ENCODE results near the gene UNC93B1. TPM values are rescaled to one million over a fixed set of nuclear protein-coding genes. Genes with fewer than 3 reads are reported as not detected.
A peak's percentile ranks its signal among the peaks of the same experiment; 100 is the strongest.

Gene UNC93B1
- total RNA-seq, 1 experiment from 2014 or later: 26.5 TPM

DNA sequence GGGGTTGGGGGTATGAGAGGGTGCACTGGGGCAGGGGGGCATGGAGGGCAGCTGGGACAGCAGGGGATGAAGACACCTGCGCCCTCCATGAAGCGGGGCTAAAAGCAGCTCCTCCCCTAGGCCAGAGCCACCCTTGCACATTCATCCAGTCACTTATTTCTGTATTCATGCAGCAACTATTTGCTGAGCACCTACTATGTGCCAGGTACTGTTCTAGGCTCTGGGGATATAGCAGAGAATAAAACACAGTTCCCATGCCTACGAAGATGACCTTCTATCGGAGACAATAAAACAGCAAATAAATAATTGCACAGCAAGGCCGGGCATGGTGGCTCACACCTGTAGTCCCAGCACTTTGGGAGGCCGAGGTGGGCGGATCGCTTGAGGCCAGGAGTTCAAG lies 11.6 kb upstream of the UNC93B1 start:
- intact Hi-C loops (cut with micrococcal nuclease; ENCODE audit: unreplicated experiment): no loop called here
- DNase-seq: no peak
- no peak overlapping the region for H3K4me3 ChIP-seq (ENCODE audit: low read depth, low read length)
- Mint-ChIP-seq H3K27ac (ENCODE audit: unreplicated experiment) (no peak overlapping the region), H3K36me3 (ENCODE audit: insufficient read depth, unreplicated experiment) (no peaks in the 10 kb centered on the region), H3K27me3 (ENCODE audit: insufficient read depth, unreplicated experiment) (no peaks in the 10 kb centered on the region), H3K4me1 (ENCODE audit: low read depth, unreplicated experiment) (peaks cover 19% of the 10 kb centered on the region), H3K4me3 (ENCODE audit: unreplicated experiment) (no peak overlapping the region), H3K9me3 (ENCODE audit: unreplicated experiment) (no peaks in the 10 kb centered on the region)
- BruUV-seq (replicated peaks): no TSS peak
- ChIA-PET POLR2A (no interaction called here), CTCF (no interaction called here)
- H3K27me3 ChIP-seq (replicated peaks; ENCODE audit: control insufficient read depth, insufficient read depth, low read length): no peaks in the 10 kb centered on the region
- H3K36me3 ChIP-seq (ENCODE audit: control insufficient read depth, insufficient read depth, low read length): no peaks in the 10 kb centered on the region
- H3K4me1 ChIP-seq: peaks cover 47% of the 10 kb centered on the region
- no peaks in the 10 kb centered on the region for H3K9me3 ChIP-seq
- TF ChIP-seq, protein P1, sequence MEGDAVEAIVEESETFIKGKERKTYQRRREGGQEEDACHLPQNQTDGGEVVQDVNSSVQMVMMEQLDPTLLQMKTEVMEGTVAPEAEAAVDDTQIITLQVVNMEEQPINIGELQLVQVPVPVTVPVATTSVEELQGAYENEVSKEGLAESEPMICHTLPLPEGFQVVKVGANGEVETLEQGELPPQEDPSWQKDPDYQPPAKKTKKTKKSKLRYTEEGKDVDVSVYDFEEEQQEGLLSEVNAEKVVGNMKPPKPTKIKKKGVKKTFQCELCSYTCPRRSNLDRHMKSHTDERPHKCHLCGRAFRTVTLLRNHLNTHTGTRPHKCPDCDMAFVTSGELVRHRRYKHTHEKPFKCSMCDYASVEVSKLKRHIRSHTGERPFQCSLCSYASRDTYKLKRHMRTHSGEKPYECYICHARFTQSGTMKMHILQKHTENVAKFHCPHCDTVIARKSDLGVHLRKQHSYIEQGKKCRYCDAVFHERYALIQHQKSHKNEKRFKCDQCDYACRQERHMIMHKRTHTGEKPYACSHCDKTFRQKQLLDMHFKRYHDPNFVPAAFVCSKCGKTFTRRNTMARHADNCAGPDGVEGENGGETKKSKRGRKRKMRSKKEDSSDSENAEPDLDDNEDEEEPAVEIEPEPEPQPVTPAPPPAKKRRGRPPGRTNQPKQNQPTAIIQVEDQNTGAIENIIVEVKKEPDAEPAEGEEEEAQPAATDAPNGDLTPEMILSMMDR (IDR thresholded peaks at IDR 0.05; ENCODE audit: insufficient read depth in 1 of 2, low read depth in 1 of 2, low read length in 1 of 2, severe bottlenecking in 1 of 2, unreplicated experiment in 1 of 2): no peak

- no TSS peak for BruUV-seq (replicated peaks)
- no peaks in the 10 kb centered on the region for H3K9me3 ChIP-seq
- H3K36me3 ChIP-seq (ENCODE audit: control insufficient read depth, insufficient read depth, low read length): no peaks in the 10 kb centered on the region
- H3K4me3 Mint-ChIP-seq (ENCODE audit: unreplicated experiment): no peak overlapping the region
- H3K4me1 ChIP-seq: peaks cover 52% of the 10 kb centered on the region
- CTCF ChIA-PET: no interaction called here
- DNase-seq: no peak
- TF ChIP-seq, protein P1 (IDR thresholded peaks at IDR 0.05; ENCODE audit: insufficient read depth in 1 of 2, low read depth in 1 of 2, low read length in 1 of 2, severe bottlenecking in 1 of 2, unreplicated experiment in 1 of 2): no peak
- no peaks in the 10 kb centered on the region for H3K9me3 Mint-ChIP-seq (ENCODE audit: unreplicated experiment)
- H3K4me3 ChIP-seq (ENCODE audit: low read depth, low read length): no peak overlapping the region
- H3K27me3 Mint-ChIP-seq (ENCODE audit: insufficient read depth, unreplicated experiment): no peaks in the 10 kb centered on the region
- peaks cover 3% of the 10 kb centered on the region for H3K36me3 Mint-ChIP-seq (ENCODE audit: insufficient read depth, unreplicated experiment)
- H3K27ac Mint-ChIP-seq (ENCODE audit: unreplicated experiment): no peak overlapping the region
- peaks cover 23% of the 10 kb centered on the region for H3K4me1 Mint-ChIP-seq (ENCODE audit: low read depth, unreplicated experiment)
- intact Hi-C loops (cut with micrococcal nuclease; ENCODE audit: unreplicated experiment): no loop called here
- POLR2A ChIA-PET: no interaction called here
- H3K27me3 ChIP-seq (replicated peaks; ENCODE audit: control insufficient read depth, insufficient read depth, low read length): no peaks in the 10 kb centered on the region
These were observed 11.1 kb upstream of the UNC93B1 start for GRCh38 chr11:68014947-68015447.

DNA sequence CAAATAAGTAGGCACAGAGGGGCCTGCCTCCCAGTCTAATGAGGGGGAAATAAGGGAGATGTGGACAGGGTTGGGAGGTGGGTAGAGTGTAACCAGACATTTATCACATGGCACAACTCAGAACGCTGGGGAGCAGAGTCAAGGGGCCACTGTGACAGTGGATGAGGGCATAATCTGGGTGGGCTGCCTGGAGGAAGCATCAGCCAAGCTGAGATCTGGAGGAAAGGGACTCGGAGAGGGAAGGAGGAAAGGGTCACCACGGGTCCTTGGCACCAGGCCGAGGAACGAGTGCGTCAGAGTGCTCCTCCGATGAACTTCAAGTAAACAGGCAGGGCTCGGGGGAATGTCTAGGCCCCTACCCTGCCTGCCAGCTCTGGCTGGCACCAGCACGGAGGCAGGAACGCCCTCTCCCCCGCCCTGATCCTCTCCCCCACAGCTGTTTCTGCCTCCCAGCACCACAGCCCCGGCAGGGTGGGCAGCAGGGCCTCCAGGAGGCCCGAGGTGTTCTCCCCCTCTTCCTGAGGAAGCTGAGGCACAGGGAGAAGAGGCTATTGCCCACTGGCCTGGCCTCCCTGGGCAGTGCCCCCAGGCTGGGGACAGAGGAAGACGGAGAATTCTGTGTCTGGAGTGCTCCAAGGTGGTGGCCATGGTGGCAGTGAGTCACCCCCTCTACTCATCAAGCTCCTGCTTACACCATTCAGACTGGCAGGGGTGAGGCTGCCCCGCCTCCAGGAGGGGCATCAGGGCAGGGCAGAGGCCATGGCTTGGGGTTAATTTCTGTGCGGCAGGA lies 10.5 kb upstream of the UNC93B1 start:
- intact Hi-C loops (cut with micrococcal nuclease; ENCODE audit: unreplicated experiment): no loop called here
- no TSS peak for BruUV-seq (replicated peaks)
- no peak for DNase-seq

More for the DNA sequence above, 10.5 kb upstream of the UNC93B1 start:
- Histone ChIP-seq H3K4me3 (ENCODE audit: low read depth, low read length) (no peak overlapping the region), H3K27me3 (replicated peaks; ENCODE audit: control insufficient read depth, insufficient read depth, low read length) (no peaks in the 10 kb centered on the region), H3K9me3 (no peaks in the 10 kb centered on the region), H3K4me1 (peaks cover 58% of the 10 kb centered on the region), H3K36me3 (ENCODE audit: control insufficient read depth, insufficient read depth, low read length) (no peaks in the 10 kb centered on the region)
- no peak overlapping the region for H3K4me3 Mint-ChIP-seq (ENCODE audit: unreplicated experiment)
- TF ChIP-seq, protein P1 (IDR thresholded peaks at IDR 0.05; ENCODE audit: insufficient read depth in 1 of 2, low read depth in 1 of 2, low read length in 1 of 2, severe bottlenecking in 1 of 2, unreplicated experiment in 1 of 2): no peak
- ChIA-PET CTCF (no interaction called here), POLR2A (no interaction called here)
- no peaks in the 10 kb centered on the region for H3K9me3 Mint-ChIP-seq (ENCODE audit: unreplicated experiment)
- H3K27me3 Mint-ChIP-seq (ENCODE audit: insufficient read depth, unreplicated experiment): no peaks in the 10 kb centered on the region
- H3K27ac Mint-ChIP-seq (ENCODE audit: unreplicated experiment): peak overlapping the region; percentile 4
- H3K36me3 Mint-ChIP-seq (ENCODE audit: insufficient read depth, unreplicated experiment): peaks cover 7% of the 10 kb centered on the region
- peaks cover 29% of the 10 kb centered on the region for H3K4me1 Mint-ChIP-seq (ENCODE audit: low read depth, unreplicated experiment)

Measured in Caco-2 (cell line).